HepG2 (cell line): ENCODE data around the gene TBC1D5. TPM values are rescaled to one million over a fixed set of nuclear protein-coding genes. Genes with fewer than 3 reads are reported as not detected.
"Not testable (repeated sequence)": the region's sequence is repeated elsewhere in the genome, so short reads cannot be mapped to it uniquely, and the experiment has no call there.

ENCODE experiments used
- ATAC-seq: fragments of 200-7000 bp; cut with Tn5 transposase; 3 replicates; pipeline ENCODE4 v1.9.1; 2020; ENCODE audit warnings: mild to moderate bottlenecking, moderate library complexity
- BruUV-seq: library from RNA; stranded (reverse); fragments of 400-500 nt; replicated peaks from 2 replicates; lab custom pipeline; 2021; lab: Mats Ljungman, UMichigan
- CTCF ChIA-PET: fragments of 300-600 bp; formaldehyde crosslinking; extraction: SDS; loops from one replicate; lab custom pipeline; 2021; ENCODE audit warnings: low total read pairs, inconsistent platforms, low intra/inter-chr PET ratio; lab: Yijun Ruan, JAX
- POLR2A ChIA-PET: fragments of 350-600 bp; sonication (Branson Sonifier 250); formaldehyde crosslinking; loops from one replicate; lab custom pipeline; 2020; ENCODE audit warnings: antibody characterized with exemption, inconsistent platforms; lab: Yijun Ruan, JAX
- DNase-seq: peaks from one replicate; pipeline ENCODE4 v3.0.0-alpha.2; 2015; ENCODE audit warnings: low spot score
- FAIRE-seq: peaks from 3 replicates; lab custom pipeline; 2011; peaks lifted over from hg19 to GRCh38; lab: Jason Lieb, UNC
- H2AFZ ChIP-seq: one replicate; pipeline ENCODE4 v1.6.1; 2011; ENCODE audit warnings: low read length, inconsistent platforms
- H3K27ac ChIP-seq: fragments of 300-600 bp; 3 replicates; pipeline ENCODE4 v1.8.0; 2011; ENCODE audit warnings: mixed run types, mild to moderate bottlenecking, mixed read lengths, low read length, inconsistent platforms; ENCODE audit not compliant: insufficient read depth; ENCODE audit errors: extremely low read length
- H3K27me3 ChIP-seq, 2 experiments: fragments of 200-600 bp in 1 of 2; 2 replicates in 1 of 2; 3 replicates in 1 of 2; pipeline versions ENCODE4 v1.6.0 to v1.8.0; 2011; ENCODE audit warnings: low read length in 2 of 2, mild to moderate bottlenecking in 2 of 2, moderate library complexity in 2 of 2, inconsistent platforms in 1 of 2; ENCODE audit not compliant: insufficient read depth in 2 of 2, control insufficient read depth in 1 of 2
- H3K36me3 ChIP-seq, 2 experiments: fragments of 200-600 bp in 1 of 2; replicated peaks in 1 of 2; 2 replicates in 1 of 2; 3 replicates in 1 of 2; pipeline versions ENCODE4 v1.5.1 to v1.8.0; 2011; ENCODE audit warnings: low read length in 2 of 2, inconsistent platforms in 1 of 2; ENCODE audit not compliant: insufficient read depth in 2 of 2, control insufficient read depth in 1 of 2
- H3K4me1 ChIP-seq: 2 replicates; pipeline ENCODE4 v1.5.1; 2012; ENCODE audit warnings: low read length, inconsistent platforms; ENCODE audit not compliant: insufficient read depth
- H3K4me2 ChIP-seq: 2 replicates; pipeline ENCODE4 v1.6.0; 2011; ENCODE audit warnings: low read depth, low read length, inconsistent platforms
- H3K4me3 ChIP-seq, 3 experiments: fragments of 200-600 bp in 1 of 3; sonication (generic), shearing (Covaris generic) in 1 of 3; replicated peaks in 1 of 3; 2 replicates each; pipeline ENCODE4 v1.5.1; 2011 to 2016; ENCODE audit warnings: low read length in 3 of 3, inconsistent platforms in 2 of 3, low read depth in 2 of 3, mild to moderate bottlenecking in 2 of 3, control low read depth in 1 of 3, mixed read lengths in 1 of 3; ENCODE audit not compliant: insufficient read depth in 1 of 3
- H3K79me2 ChIP-seq: one replicate; pipeline ENCODE4 v1.6.1; 2011; ENCODE audit warnings: low read length, inconsistent platforms; ENCODE audit not compliant: insufficient read depth
- H3K9ac ChIP-seq: 2 replicates; pipeline ENCODE4 v1.6.0; 2011; ENCODE audit warnings: mild to moderate bottlenecking, low read depth, low read length, inconsistent platforms; ENCODE audit not compliant: insufficient read depth
- H3K9me3 ChIP-seq: 2 replicates; pipeline ENCODE4 v1.5.1; 2012; ENCODE audit warnings: mild to moderate bottlenecking, low read length
- H4K20me1 ChIP-seq: 2 replicates; pipeline ENCODE4 v1.6.0; 2011; ENCODE audit warnings: inconsistent platforms, mild to moderate bottlenecking, low read length, moderate library complexity; ENCODE audit not compliant: insufficient read depth
- FOXJ3 ChIP-seq: sonication (generic); formaldehyde crosslinking; IDR thresholded peaks from 2 replicates; pipeline ENCODE4 v1.4.0; 2020; ENCODE audit warnings: missing genetic modification reagents, mild to moderate bottlenecking, borderline replicate concordance
- HNF4A ChIP-seq: sonication (generic); formaldehyde crosslinking; IDR thresholded peaks from 2 replicates; pipeline ENCODE4 v1.4.0; 2020; ENCODE audit warnings: missing genetic modification reagents
- MBNL3 ChIP-seq: fragments of 250-450 bp; sonication (Bioruptor Pico); conservative IDR thresholded peaks from 2 replicates; pipeline ENCODE4 v1.8.0; 2022; ENCODE audit warnings: mild to moderate bottlenecking, inconsistent platforms
- RFX3 ChIP-seq: IDR thresholded peaks from 2 replicates; pipeline ENCODE4 v1.6.1; 2016; ENCODE audit warnings: missing biosample characterization, missing genetic modification reagents
- ZMYM4 ChIP-seq: sonication (generic); formaldehyde crosslinking; IDR thresholded peaks from 2 replicates; pipeline ENCODE4 v1.8.1; 2023; ENCODE audit warnings: mild to moderate bottlenecking, missing genetic modification reagents
- ZNF205 ChIP-seq: IDR thresholded peaks from 2 replicates; pipeline ENCODE4 v1.6.1; 2018; ENCODE audit warnings: missing biosample characterization, missing genetic modification reagents
- ZNF44 ChIP-seq: sonication (generic); formaldehyde crosslinking; IDR thresholded peaks from 2 replicates; pipeline ENCODE4 v1.5.1; 2020; ENCODE audit warnings: mild to moderate bottlenecking, missing genetic modification reagents
- ZNF75D ChIP-seq: sonication (generic); formaldehyde crosslinking; IDR thresholded peaks from 2 replicates; pipeline ENCODE4 v1.8.1; 2023; ENCODE audit warnings: missing genetic modification reagents, mild to moderate bottlenecking, borderline replicate concordance
- ZNF792 ChIP-seq: IDR thresholded peaks from 2 replicates; pipeline ENCODE4 v1.6.1; 2016
- WGBS: methylation state at CpG from one replicate; pipeline ENCODE4 v1.1.6; 2017; ENCODE audit warnings: low lambda C conversion rate; 5-methylcytosine and 5-hydroxymethylcytosine counted together
- in situ Hi-C: cut with HindIII; loops from 2 replicates; pipeline ENCODE4 v1.10.0; 2017; ENCODE audit warnings: low pct_unique_long_range_greater_than_20kb; ENCODE audit not compliant: extremely low pct_ligation_motif_present
- intact Hi-C: fragments of 100-400 bp; cut with micrococcal nuclease; formaldehyde crosslinking; loops from one replicate; pipeline ENCODE4 v1.10.0; 2022; ENCODE audit not compliant: unreplicated experiment
- polyA plus RNA-seq, 8 experiments: library from polyadenylated mRNA; depleted of rRNA in 3 of 8; stranded (reverse) in 7 of 8; unstranded in 1 of 8; fragments of >200 nt; fragmentation: Illumina TruSeq in 4 of 8; extraction: Trizol in 4 of 8; gene quantifications; 2 replicates each; pipeline versions ENCODE4 v1.2.1 to v1.2.3, GENCODE V29; 2011 to 2016; ENCODE audit warnings: low read depth in 4 of 8, missing spikeins in 1 of 8, mixed read lengths in 1 of 8; ENCODE audit not compliant: insufficient read depth in 1 of 8
- total RNA-seq, 5 experiments: library from RNA; depleted of rRNA; stranded (reverse); fragments of >200 nt; fragmentation: Illumina TruSeq; extraction: Trizol; gene quantifications; 2 replicates each; pipeline ENCODE4 v1.2.3, GENCODE V29; 2016; ENCODE audit warnings: low read depth in 1 of 5
- TF ChIP-seq, protein P1 (sequence below), 2 experiments: IDR thresholded peaks; 2 replicates each; pipeline ENCODE4 v1.6.1; 2011 to 2012; ENCODE audit warnings: low read length in 2 of 2, borderline replicate concordance in 1 of 2, low read depth in 1 of 2, mild to moderate bottlenecking in 1 of 2, moderate library complexity in 1 of 2

The TBC1D5 gene
- total and polyA plus RNA-seq, 2 of the 13 experiments (the other 11 are each of a cell fraction or from before 2014, with no cell fraction given): 19.2 to 33.3 TPM

DNA sequence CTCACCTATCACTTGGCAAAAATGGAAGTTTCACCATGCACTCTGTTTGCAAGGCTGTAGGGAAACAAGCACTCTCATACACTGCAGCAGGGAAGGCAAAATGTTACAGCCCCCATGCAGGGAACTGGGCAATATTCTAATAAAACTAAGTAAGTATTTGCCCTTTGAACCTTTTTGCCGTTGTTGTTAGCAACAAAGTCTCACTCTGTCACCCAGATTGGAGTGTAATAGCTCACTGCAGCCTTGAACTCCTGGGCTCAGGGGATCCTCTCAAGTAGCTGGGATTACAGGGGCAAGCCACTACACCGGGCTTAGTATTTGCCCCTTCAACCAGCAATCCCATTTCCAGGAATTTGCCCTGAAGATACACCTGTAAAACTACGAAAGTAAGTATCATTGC lies 122.5 kb downstream of the TBC1D5 start (continued):
- TF ChIP-seq, protein P1, sequence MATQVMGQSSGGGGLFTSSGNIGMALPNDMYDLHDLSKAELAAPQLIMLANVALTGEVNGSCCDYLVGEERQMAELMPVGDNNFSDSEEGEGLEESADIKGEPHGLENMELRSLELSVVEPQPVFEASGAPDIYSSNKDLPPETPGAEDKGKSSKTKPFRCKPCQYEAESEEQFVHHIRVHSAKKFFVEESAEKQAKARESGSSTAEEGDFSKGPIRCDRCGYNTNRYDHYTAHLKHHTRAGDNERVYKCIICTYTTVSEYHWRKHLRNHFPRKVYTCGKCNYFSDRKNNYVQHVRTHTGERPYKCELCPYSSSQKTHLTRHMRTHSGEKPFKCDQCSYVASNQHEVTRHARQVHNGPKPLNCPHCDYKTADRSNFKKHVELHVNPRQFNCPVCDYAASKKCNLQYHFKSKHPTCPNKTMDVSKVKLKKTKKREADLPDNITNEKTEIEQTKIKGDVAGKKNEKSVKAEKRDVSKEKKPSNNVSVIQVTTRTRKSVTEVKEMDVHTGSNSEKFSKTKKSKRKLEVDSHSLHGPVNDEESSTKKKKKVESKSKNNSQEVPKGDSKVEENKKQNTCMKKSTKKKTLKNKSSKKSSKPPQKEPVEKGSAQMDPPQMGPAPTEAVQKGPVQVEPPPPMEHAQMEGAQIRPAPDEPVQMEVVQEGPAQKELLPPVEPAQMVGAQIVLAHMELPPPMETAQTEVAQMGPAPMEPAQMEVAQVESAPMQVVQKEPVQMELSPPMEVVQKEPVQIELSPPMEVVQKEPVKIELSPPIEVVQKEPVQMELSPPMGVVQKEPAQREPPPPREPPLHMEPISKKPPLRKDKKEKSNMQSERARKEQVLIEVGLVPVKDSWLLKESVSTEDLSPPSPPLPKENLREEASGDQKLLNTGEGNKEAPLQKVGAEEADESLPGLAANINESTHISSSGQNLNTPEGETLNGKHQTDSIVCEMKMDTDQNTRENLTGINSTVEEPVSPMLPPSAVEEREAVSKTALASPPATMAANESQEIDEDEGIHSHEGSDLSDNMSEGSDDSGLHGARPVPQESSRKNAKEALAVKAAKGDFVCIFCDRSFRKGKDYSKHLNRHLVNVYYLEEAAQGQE (IDR thresholded peaks at IDR 0.05; ENCODE audit: borderline replicate concordance in 1 of 2, low read depth in 1 of 2, low read length in 2 of 2): no peak
- no peak for TF ChIP-seq ZNF75D (CRISPR knock-in tag)
- TF ChIP-seq ZNF205: no peak
- no peak for TF ChIP-seq MBNL3 (CRISPR knock-in tag)
- TF ChIP-seq ZNF44 (CRISPR knock-in tag): no peak
- 0 out of 2 replicates have a peak, but pooled peaks have one; percentile 23 for TF ChIP-seq FOXJ3 (CRISPR knock-in tag)
- TF ChIP-seq ZNF792: no peak
- peak; percentile 45; the same call in 1 of the 2 replicates for TF ChIP-seq RFX3
- TF ChIP-seq ZMYM4 (CRISPR knock-in tag): peak; percentile 53; the same call in 1 of the 2 replicates
- TF ChIP-seq HNF4A (CRISPR knock-in tag): peak; percentile 77

DNA sequence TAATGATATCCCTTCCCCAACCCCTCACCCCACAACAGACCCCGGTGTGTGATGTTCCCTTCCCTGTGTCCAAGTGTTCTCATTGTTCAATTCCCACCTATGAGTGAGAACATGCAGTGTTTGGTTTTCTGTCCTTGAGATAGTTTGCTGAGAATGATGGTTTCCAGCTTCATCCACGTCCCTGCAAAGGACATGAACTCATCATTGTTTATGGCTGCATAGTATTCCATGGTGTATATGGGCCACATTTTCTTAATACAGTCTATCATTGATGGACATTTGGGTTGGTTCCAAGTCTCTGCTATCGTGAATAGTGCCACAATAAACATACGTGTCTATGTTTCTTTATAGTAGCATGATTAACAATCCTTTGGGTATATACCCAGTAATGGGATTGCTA lies 129.4 kb downstream of the TBC1D5 start:
- WGBS: 97% methylated on average over 4 of the region's 4 CpGs
- H4K20me1 ChIP-seq, H3K4me2 ChIP-seq, DNase-seq, POLR2A ChIA-PET, CTCF ChIA-PET, H3K4me3 ChIP-seq, H3K9ac ChIP-seq, H3K9me3 ChIP-seq, ATAC-seq, H3K79me2 ChIP-seq, H3K27me3 ChIP-seq, FAIRE-seq, in situ Hi-C loops, H3K4me1 ChIP-seq, H3K27ac ChIP-seq, intact Hi-C loops, H2AFZ ChIP-seq, BruUV-seq, H3K36me3 ChIP-seq: not testable (repeated sequence)
